GM06990 (cell line): ENCODE results near the gene STAMBPL1.

Experiments
- DNase-seq: peaks from one replicate; pipeline ENCODE4 v3.0.0-alpha.2; 2011; ENCODE audit not compliant: insufficient read length; ENCODE audit errors: extremely low read depth
- H3K27me3 ChIP-seq: replicated peaks from 2 replicates; pipeline ENCODE4 v1.6.0; 2011; ENCODE audit warnings: low read length; ENCODE audit not compliant: control insufficient read depth, insufficient read depth
- H3K36me3 ChIP-seq: 2 replicates; pipeline ENCODE4 v1.5.1; 2011; ENCODE audit warnings: low read length; ENCODE audit not compliant: control insufficient read depth, insufficient read depth
- H3K4me3 ChIP-seq: replicated peaks from 2 replicates; pipeline ENCODE4 v1.5.1; 2011; ENCODE audit warnings: low read depth, mild to moderate bottlenecking, control low read depth, low read length
- TF ChIP-seq, protein P1 (sequence below): IDR thresholded peaks from 2 replicates; pipeline ENCODE4 v1.5.1; 2011; ENCODE audit warnings: low read length, control low read depth, mild to moderate bottlenecking, inconsistent platforms; ENCODE audit not compliant: insufficient read depth, poor library complexity, severe bottlenecking

STAMBPL1 gene

DNA sequence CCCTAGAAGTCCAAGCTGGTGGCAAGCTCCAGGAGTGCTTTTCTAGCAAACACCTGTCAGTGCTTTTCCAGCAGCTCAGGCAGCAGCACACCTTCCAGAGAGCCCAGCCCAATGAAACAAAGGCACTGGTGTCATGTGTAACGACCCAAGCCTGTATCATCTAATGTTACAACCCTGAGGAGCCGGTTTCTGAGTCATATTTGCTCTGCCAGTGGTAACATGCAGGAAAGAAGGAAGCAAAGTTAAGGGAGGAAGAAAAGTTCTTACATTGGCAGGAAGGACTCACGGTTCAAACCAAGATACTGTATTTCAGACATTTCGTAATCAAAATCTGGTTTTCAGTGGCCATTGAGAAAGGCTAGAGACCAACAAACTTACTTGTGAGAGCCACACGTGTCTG, 28.3 kb upstream of the STAMBPL1 start, which contains the start of gene ANKRD22:
Gene ANKRD22, minus strand, starts transcription at position 139 of the 400 bp plus-strand sequence. CDS start 237 bp downstream, outside the sequence.
- Histone ChIP-seq H3K36me3 (no peaks in the 10 kb centered on the region), H3K27me3 (no peaks in the 10 kb centered on the region), H3K4me3 (no peak within 1 kb of the TSS)
- no peak for DNase-seq
- TF ChIP-seq, protein P1, sequence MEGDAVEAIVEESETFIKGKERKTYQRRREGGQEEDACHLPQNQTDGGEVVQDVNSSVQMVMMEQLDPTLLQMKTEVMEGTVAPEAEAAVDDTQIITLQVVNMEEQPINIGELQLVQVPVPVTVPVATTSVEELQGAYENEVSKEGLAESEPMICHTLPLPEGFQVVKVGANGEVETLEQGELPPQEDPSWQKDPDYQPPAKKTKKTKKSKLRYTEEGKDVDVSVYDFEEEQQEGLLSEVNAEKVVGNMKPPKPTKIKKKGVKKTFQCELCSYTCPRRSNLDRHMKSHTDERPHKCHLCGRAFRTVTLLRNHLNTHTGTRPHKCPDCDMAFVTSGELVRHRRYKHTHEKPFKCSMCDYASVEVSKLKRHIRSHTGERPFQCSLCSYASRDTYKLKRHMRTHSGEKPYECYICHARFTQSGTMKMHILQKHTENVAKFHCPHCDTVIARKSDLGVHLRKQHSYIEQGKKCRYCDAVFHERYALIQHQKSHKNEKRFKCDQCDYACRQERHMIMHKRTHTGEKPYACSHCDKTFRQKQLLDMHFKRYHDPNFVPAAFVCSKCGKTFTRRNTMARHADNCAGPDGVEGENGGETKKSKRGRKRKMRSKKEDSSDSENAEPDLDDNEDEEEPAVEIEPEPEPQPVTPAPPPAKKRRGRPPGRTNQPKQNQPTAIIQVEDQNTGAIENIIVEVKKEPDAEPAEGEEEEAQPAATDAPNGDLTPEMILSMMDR, result no peak

DNA sequence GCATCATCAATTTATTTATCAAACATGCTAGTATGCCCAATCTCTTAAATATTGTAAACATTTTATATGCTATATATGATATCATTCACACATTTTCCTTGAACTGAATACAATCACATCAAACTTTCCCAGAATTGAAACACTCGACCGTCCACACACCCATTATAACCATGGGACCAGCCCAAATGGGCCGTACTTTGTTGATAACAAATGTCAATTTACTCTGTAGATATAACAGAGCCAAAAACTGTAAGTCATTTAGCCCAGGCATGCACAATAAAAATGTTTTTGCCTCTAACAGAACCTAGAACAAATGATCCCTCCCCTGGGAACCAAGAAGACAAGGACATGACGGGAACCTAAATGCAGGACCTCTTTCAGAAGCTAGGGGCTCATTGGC, 27.7 kb upstream of the STAMBPL1 start:
- no peak overlapping the region for H3K4me3 ChIP-seq
- TF ChIP-seq, protein P1, result no peak
- no peaks in the 10 kb centered on the region for H3K27me3 ChIP-seq
- no peak for DNase-seq
- no peaks in the 10 kb centered on the region for H3K36me3 ChIP-seq

DNA sequence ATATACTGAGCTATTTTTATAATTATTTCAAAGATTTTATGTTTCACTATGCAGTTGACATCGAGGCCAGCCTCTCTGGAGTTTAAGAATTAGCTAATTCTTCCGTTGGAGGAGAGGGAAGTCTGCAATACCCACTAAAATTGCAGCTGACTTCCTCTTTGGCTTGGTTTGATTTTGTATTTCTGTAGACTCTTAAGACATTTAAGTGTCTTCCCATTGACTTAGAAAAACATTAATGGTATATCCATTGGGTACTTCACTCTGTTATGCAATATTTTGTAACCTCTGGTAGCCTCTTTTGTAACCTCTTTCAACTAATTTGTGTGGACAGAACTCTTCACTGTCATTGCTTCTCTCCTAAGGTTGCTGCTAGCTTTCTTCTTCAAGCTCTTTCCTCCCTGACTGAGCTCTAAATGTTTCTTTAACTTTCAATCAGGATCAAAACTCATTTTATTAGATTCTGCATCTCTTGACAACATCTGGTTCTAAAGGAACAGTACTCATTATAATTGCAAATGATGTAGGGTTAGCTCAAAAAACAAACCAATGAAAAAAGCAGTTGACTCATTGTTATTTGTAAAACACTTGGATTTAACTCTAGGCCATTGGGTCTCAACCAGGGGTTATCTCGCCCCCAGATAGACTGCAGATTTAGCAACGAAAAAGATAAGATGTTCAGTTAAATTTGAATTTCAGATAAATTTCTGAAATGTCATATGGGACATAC, 26.7 kb upstream of the STAMBPL1 start:
- Histone ChIP-seq H3K4me3 (no peak overlapping the region), H3K36me3 (no peaks in the 10 kb centered on the region), H3K27me3 (no peaks in the 10 kb centered on the region)
- TF ChIP-seq, protein P1, result no peak
- DNase-seq, result no peak

DNA sequence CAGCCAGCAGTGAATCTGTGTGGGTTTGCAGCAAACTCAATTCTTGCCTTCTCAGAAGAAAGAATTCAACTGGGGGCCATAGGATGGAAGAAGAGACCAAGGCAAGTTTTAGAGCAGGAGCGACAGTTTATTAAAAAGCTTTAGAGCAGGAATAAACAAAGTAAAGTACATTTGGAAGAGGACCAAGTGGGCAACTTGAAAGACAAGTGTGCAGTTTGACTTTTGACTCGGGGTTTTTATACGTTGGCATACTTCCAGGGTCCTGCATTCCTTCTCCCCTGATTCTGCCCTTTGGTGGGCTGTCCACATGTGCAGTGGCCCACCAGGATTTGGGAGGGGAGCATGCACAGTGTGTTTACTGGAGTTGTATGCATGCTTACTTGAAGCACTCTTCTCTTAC, 25.4 kb upstream of the STAMBPL1 start:
- Histone ChIP-seq H3K36me3 (no peaks in the 10 kb centered on the region), H3K27me3 (no peaks in the 10 kb centered on the region), H3K4me3 (no peak overlapping the region)
- TF ChIP-seq, protein P1, result no peak
- DNase-seq, result no peak

DNA sequence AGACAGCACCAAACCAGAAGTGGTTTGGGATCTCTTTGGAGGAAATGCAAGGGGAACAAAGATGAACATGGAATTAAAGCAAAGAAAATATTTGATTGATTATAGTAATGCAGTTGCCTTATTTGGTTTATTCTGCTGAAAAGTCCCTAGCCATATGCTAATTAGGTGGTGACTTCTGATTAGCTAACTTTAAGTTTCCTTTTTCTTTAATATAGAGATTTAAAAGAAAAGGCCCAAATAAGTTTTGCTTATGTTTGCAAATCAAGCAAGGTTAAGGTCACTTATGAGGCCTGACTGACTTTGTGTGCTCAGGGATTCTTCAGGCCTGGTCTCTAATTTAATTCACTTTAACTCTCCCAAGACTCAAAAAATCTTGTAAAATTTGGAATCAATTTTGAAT, 22.2 kb upstream of the STAMBPL1 start:
- no peak for DNase-seq
- TF ChIP-seq, protein P1, result no peak

More for the DNA sequence above, 22.2 kb upstream of the STAMBPL1 start:
- Histone ChIP-seq H3K27me3 (no peaks in the 10 kb centered on the region), H3K36me3 (no peaks in the 10 kb centered on the region), H3K4me3 (no peak overlapping the region)
